ENCODE results near the gene GBA3.

The GBA3 gene

GRCh38 chr4:22692736-22693135 is at the start of gene GBA3:
Gene GBA3, plus strand, starts transcription at chr4:22692937.
- DNase-seq = no peak

GRCh38 chr4:22643952-22644351 is 48.8 kb upstream of the GBA3 start:
- DNase-seq = no peak

GRCh38 chr4:22645481-22646182 is 47.1 kb upstream of the GBA3 start:
- no peak for DNase-seq

- DNase-seq = no peak
Observed at GRCh38 chr4:22648996-22649395, 43.7 kb upstream of the GBA3 start.

- no peak for DNase-seq
Observed at GRCh38 chr4:22650771-22651170, 42.0 kb upstream of the GBA3 start.

- DNase-seq = no peak
Observed at GRCh38 chr4:22653752-22654151, 39.0 kb upstream of the GBA3 start.

- no peak for DNase-seq
Observed at GRCh38 chr4:22661443-22661842, 31.3 kb upstream of the GBA3 start.

GRCh38 chr4:22667332-22667940 is 25.3 kb upstream of the GBA3 start:
- DNase-seq = no peak

GRCh38 chr4:22668301-22668700 is 24.4 kb upstream of the GBA3 start:
- DNase-seq = no peak

GRCh38 chr4:22668702-22669101 is 24.0 kb upstream of the GBA3 start:
- no peak for DNase-seq

GRCh38 chr4:22670956-22671355 is 21.8 kb upstream of the GBA3 start:
- DNase-seq = no peak

GRCh38 chr4:22672519-22672918 is 20.2 kb upstream of the GBA3 start:
- no peak for DNase-seq

GRCh38 chr4:22672944-22673343 is 19.8 kb upstream of the GBA3 start:
- DNase-seq = no peak

- no peak for DNase-seq
Observed at GRCh38 chr4:22674700-22675099, 18.0 kb upstream of the GBA3 start.

GRCh38 chr4:22676063-22676462 is 16.7 kb upstream of the GBA3 start:
- no peak for DNase-seq

GRCh38 chr4:22677780-22678179 is 15.0 kb upstream of the GBA3 start:
- DNase-seq = no peak

GRCh38 chr4:22678940-22679854 is 13.5 kb upstream of the GBA3 start:
- no peak for DNase-seq

GRCh38 chr4:22680065-22680642 is 12.6 kb upstream of the GBA3 start:
- DNase-seq = no peak

- no peak for DNase-seq
Observed at GRCh38 chr4:22683726-22684125, 9.0 kb upstream of the GBA3 start.

- no peak for DNase-seq
Observed at GRCh38 chr4:22686141-22686540, 6.6 kb upstream of the GBA3 start.

- no peak for DNase-seq
Observed at GRCh38 chr4:22688236-22688635, 4.5 kb upstream of the GBA3 start.

GRCh38 chr4:22689428-22689827 is 3.3 kb upstream of the GBA3 start:
- DNase-seq = no peak

GRCh38 chr4:22695029-22695428 is 2.3 kb downstream of the GBA3 start:
- DNase-seq = no peak

Measured in cortex of kidney (tissue), 1 donor.